CD14-positive monocyte (primary cell): ENCODE results near the gene ZCCHC14. TPM values are rescaled to one million over a fixed set of nuclear protein-coding genes. Genes with fewer than 3 reads are reported as not detected.
A peak's percentile ranks its signal among the peaks of the same experiment; 100 is the strongest.

Experiments
- DNase-seq, 3 donors: peaks; one replicate each; pipeline ENCODE4 v3.0.0-alpha.2; 2011 to 2022
- H2AFZ ChIP-seq: 2 replicates; pipeline ENCODE4 v1.6.0; 2012; ENCODE audit warnings: mild to moderate bottlenecking, low read depth, low read length, inconsistent platforms; ENCODE audit not compliant: insufficient read depth, poor library complexity, severe bottlenecking
- H3K27ac ChIP-seq, 2 donors: 1 replicate in 1 of 2; 2 replicates in 1 of 2; pipeline ENCODE4 v1.5.1; 2012 to 2013; ENCODE audit warnings: low read length in 2 of 2, control low read depth in 1 of 2, inconsistent platforms in 1 of 2, low read depth in 1 of 2, mild to moderate bottlenecking in 1 of 2
- H3K27me3 ChIP-seq, 2 donors: one replicate each; pipeline versions ENCODE4 v1.6.0 to v1.6.1; 2011 to 2013; ENCODE audit warnings: low read length in 2 of 2; ENCODE audit not compliant: control insufficient read depth in 2 of 2, insufficient read depth in 2 of 2
- H3K36me3 ChIP-seq, 2 donors: replicated peaks in 1 of 2; 1 replicate in 1 of 2; 2 replicates in 1 of 2; pipeline versions ENCODE4 v1.5.1 to v1.6.1; 2012 to 2013; ENCODE audit warnings: low read length in 2 of 2, control low read depth in 1 of 2, inconsistent platforms in 1 of 2, mild to moderate bottlenecking in 1 of 2; ENCODE audit not compliant: insufficient read depth in 2 of 2, control insufficient read depth in 1 of 2
- H3K4me1 ChIP-seq, 2 donors: 1 replicate in 1 of 2; 2 replicates in 1 of 2; pipeline versions ENCODE4 v1.5.1 to v1.6.1; 2012 to 2013; ENCODE audit warnings: low read length in 2 of 2, control low read depth in 1 of 2, inconsistent platforms in 1 of 2, mild to moderate bottlenecking in 1 of 2, moderate library complexity in 1 of 2; ENCODE audit not compliant: insufficient read depth in 2 of 2, control insufficient read depth in 1 of 2
- H3K4me2 ChIP-seq: replicated peaks from 2 replicates; pipeline ENCODE3; 2012; ENCODE audit warnings: low read length, moderate library complexity, mild to moderate bottlenecking; ENCODE audit not compliant: poor library complexity, severe bottlenecking; ENCODE audit errors: extremely low read depth
- H3K4me3 ChIP-seq, 3 experiments: fragments of 200-600 bp in 1 of 3; sonication (generic) in 1 of 3; replicated peaks in 1 of 3; 1 replicate in 2 of 3; 2 replicates in 1 of 3; pipeline ENCODE4 v1.5.1; 2011 to 2013; ENCODE audit warnings: low read length in 3 of 3, mild to moderate bottlenecking in 3 of 3, control low read depth in 2 of 3, low read depth in 2 of 3, inconsistent platforms in 1 of 3, moderate library complexity in 1 of 3
- H3K79me2 ChIP-seq: 2 replicates; pipeline ENCODE4 v1.6.0; 2012; ENCODE audit warnings: mild to moderate bottlenecking, control low read depth, inconsistent platforms, low read length, moderate library complexity; ENCODE audit not compliant: insufficient read depth
- H3K9ac ChIP-seq: 2 replicates; pipeline ENCODE4 v1.6.0; 2017; ENCODE audit warnings: low read length, mild to moderate bottlenecking; ENCODE audit not compliant: insufficient read depth, poor library complexity, severe bottlenecking
- H3K9me3 ChIP-seq, 2 donors: replicated peaks in 1 of 2; 1 replicate in 1 of 2; 2 replicates in 1 of 2; pipeline versions ENCODE4 v1.5.1 to v1.6.1; 2012 to 2013; ENCODE audit warnings: low read length in 2 of 2, control low read depth in 1 of 2; ENCODE audit not compliant: control insufficient read depth in 1 of 2, insufficient read depth in 1 of 2
- H4K20me1 ChIP-seq: 2 replicates; pipeline ENCODE4 v1.6.0; 2012; ENCODE audit warnings: mild to moderate bottlenecking, low read length, control low read depth, moderate library complexity; ENCODE audit not compliant: insufficient read depth
- H3K27ac Mint-ChIP-seq, 7 donors: one replicate each; pipeline ENCODE4 v1.8.0; 2020; ENCODE audit warnings: mild to moderate bottlenecking in 7 of 7, mixed read lengths in 7 of 7, moderate library complexity in 6 of 7, inconsistent platforms in 2 of 7
- H3K27me3 Mint-ChIP-seq, 3 donors: one replicate each; pipeline ENCODE4 v1.8.0; 2021 to 2022; ENCODE audit warnings: low read depth in 3 of 3, mild to moderate bottlenecking in 3 of 3, mixed read lengths in 3 of 3, moderate library complexity in 3 of 3, inconsistent platforms in 1 of 3
- H3K36me3 Mint-ChIP-seq, 2 donors: one replicate each; pipeline ENCODE4 v1.8.0; 2020; ENCODE audit warnings: mixed read lengths in 2 of 2, inconsistent platforms in 1 of 2, mild to moderate bottlenecking in 1 of 2
- H3K4me1 Mint-ChIP-seq: one replicate; pipeline ENCODE4 v1.8.0; 2020; ENCODE audit warnings: mild to moderate bottlenecking, mixed read lengths
- H3K4me3 Mint-ChIP-seq, 2 donors: one replicate each; pipeline ENCODE4 v1.8.0; 2020; ENCODE audit warnings: mild to moderate bottlenecking in 2 of 2, mixed read lengths in 2 of 2, moderate library complexity in 1 of 2
- H3K9me3 Mint-ChIP-seq, 7 donors: one replicate each; pipeline ENCODE4 v1.8.0; 2020 to 2022; ENCODE audit warnings: mixed read lengths in 7 of 7, mild to moderate bottlenecking in 6 of 7, moderate library complexity in 6 of 7, inconsistent platforms in 2 of 7
- WGBS: methylation state at CpG from one replicate; pipeline ENCODE4 v1.1.5; 2013; ENCODE audit warnings: missing lambda C conversion rate; ENCODE audit not compliant: insufficient coverage; 5-methylcytosine and 5-hydroxymethylcytosine counted together
- intact Hi-C, 2 donors: fragments of 100-400 bp; cut with micrococcal nuclease; formaldehyde crosslinking; loops; one replicate each; pipeline versions ENCODE4 v1.15.0 to v1.15.1; 2023
- polyA plus RNA-seq, 3 donors: library from polyadenylated mRNA; depleted of rRNA in 1 of 3; unstranded in 2 of 3; stranded (reverse) in 1 of 3; fragments of 300-500 nt in 2 of 3; fragments of >200 nt in 1 of 3; fragmentation: Illumina TruSeq in 2 of 3; gene quantifications; 1 replicate in 2 of 3; 2 replicates in 1 of 3; pipeline ENCODE4 v1.2.3, GENCODE V29; 2012 to 2021
- TF ChIP-seq, protein P1 (sequence below): fragments of 200-600 bp; IDR thresholded peaks from one replicate; pipeline ENCODE4 v1.8.0; 2022; ENCODE audit warnings: antibody characterized with exemption, mild to moderate bottlenecking

ZCCHC14 gene
- polyA plus RNA-seq, 3 donors = 0.11 to 4.0 (median 0.22) TPM

DNA sequence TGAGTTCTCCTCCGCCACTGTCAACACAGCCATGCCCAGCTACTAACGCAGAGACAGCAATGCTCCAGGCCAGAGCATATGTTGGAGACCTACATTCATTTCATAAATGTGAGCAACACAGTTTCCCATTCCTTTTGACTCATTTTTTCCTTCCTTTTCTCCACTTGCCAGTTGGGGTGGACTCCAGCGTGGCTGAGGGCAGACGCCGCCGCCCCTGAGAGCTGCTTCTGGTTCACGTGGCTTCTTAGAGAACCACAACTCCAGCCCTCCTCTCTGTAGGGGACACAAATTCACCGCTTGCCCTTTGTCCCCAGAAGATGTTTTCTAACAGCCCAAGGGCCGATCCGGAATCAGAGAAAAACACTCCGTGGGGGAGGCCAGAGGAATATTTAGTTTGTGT is 45.8 kb upstream of the ZCCHC14 start:
- Histone ChIP-seq H4K20me1 (no peaks in the 10 kb centered on the region), H3K9ac (no peak overlapping the region), H2AFZ (no peak overlapping the region), H3K4me2 (no peak overlapping the region), H3K4me3 (no peak overlapping the region), H3K27ac (no peak overlapping the region), H3K79me2 (no peaks in the 10 kb centered on the region), H3K27me3 (peaks cover 0 to 7% of the 10 kb centered on the region in 2 donors), H3K36me3 (no peaks in the 10 kb centered on the region), H3K4me1 (no peaks in the 10 kb centered on the region), H3K9me3 (peaks cover under 1 to 9% of the 10 kb centered on the region in 2 donors)
- TF ChIP-seq, protein P1, sequence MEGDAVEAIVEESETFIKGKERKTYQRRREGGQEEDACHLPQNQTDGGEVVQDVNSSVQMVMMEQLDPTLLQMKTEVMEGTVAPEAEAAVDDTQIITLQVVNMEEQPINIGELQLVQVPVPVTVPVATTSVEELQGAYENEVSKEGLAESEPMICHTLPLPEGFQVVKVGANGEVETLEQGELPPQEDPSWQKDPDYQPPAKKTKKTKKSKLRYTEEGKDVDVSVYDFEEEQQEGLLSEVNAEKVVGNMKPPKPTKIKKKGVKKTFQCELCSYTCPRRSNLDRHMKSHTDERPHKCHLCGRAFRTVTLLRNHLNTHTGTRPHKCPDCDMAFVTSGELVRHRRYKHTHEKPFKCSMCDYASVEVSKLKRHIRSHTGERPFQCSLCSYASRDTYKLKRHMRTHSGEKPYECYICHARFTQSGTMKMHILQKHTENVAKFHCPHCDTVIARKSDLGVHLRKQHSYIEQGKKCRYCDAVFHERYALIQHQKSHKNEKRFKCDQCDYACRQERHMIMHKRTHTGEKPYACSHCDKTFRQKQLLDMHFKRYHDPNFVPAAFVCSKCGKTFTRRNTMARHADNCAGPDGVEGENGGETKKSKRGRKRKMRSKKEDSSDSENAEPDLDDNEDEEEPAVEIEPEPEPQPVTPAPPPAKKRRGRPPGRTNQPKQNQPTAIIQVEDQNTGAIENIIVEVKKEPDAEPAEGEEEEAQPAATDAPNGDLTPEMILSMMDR = no peak
- DNase-seq = no peak
- 92% methylated on average over 7 of the region's 11 CpGs for WGBS
- H3K4me1 Mint-ChIP-seq = no peaks in the 10 kb centered on the region
- H3K9me3 Mint-ChIP-seq = peaks cover 7 to 23% (median 17%) of the 10 kb centered on the region in 7 donors
- no peaks in the 10 kb centered on the region for H3K36me3 Mint-ChIP-seq
- H3K4me3 Mint-ChIP-seq = no peak overlapping the region
- intact Hi-C loops = no loop called here
- H3K27me3 Mint-ChIP-seq = peaks cover 18 to 34% (median 18%) of the 10 kb centered on the region in 3 donors
- no peak overlapping the region for H3K27ac Mint-ChIP-seq

DNA sequence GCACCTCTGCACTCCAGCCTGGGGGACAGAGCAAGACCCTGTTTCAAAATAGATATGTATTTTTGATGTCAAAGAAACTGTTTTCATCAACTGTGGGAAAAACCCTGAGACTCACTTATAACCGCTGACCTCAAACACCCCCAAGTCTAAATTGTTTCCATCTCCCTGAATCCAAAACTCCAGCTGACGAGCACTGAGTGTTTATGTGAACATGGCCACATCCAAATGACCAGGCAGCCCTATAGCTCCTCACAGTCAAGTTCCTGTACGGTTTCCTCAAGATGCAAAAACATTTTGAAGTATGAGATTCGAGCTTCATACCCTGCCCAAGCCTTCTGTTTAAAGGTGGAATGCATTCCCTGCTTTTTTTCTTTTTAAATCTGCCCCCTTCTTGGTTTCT is 45.3 kb upstream of the ZCCHC14 start:
- Mint-ChIP-seq H3K36me3 (no peaks in the 10 kb centered on the region), H3K9me3 (peaks cover 7 to 27% (median 22%) of the 10 kb centered on the region in 7 donors), H3K27me3 (peaks cover 16 to 32% (median 18%) of the 10 kb centered on the region in 3 donors), H3K4me1 (no peaks in the 10 kb centered on the region), H3K27ac (peak overlapping the region in 1 of 7 donors; percentile 6), H3K4me3 (no peak overlapping the region)
- H3K27ac ChIP-seq = no peak overlapping the region
- no peak overlapping the region for H2AFZ ChIP-seq
- H3K9ac ChIP-seq = no peak overlapping the region
- no peaks in the 10 kb centered on the region for H3K4me1 ChIP-seq
- TF ChIP-seq, protein P1 = no peak
- no peak overlapping the region for H3K4me2 ChIP-seq
- H3K9me3 ChIP-seq = peaks cover 5 to 13% of the 10 kb centered on the region in 2 donors
- WGBS = 60% methylated on average over 3 of the region's 4 CpGs
- peaks cover 0 to 7% of the 10 kb centered on the region in 2 donors for H3K27me3 ChIP-seq
- no peak overlapping the region for H3K4me3 ChIP-seq
- H3K79me2 ChIP-seq = no peaks in the 10 kb centered on the region
- H4K20me1 ChIP-seq = no peaks in the 10 kb centered on the region
- intact Hi-C loops = no loop called here
- H3K36me3 ChIP-seq = no peaks in the 10 kb centered on the region
- no peak for DNase-seq
